A673 (cell line): ENCODE measurements around the gene TRPC4AP. TPM values are rescaled to one million over a fixed set of nuclear protein-coding genes. Genes with fewer than 3 reads are reported as not detected.

Experiments used
- BruUV-seq: library from RNA; stranded (reverse); fragments of 400-500 nt; replicated peaks from 2 replicates; lab custom pipeline; 2021; lab: Mats Ljungman, UMichigan
- CTCF ChIA-PET: fragments of 300-600 bp; sonication (Branson Sonifier 250); formaldehyde crosslinking; loops from one replicate; lab custom pipeline; 2022; ENCODE audit warnings: antibody characterized with exemption; lab: Charles Lee
- POLR2A ChIA-PET: fragments of 300-600 bp; sonication (Branson Sonifier 250); formaldehyde crosslinking; loops from one replicate; lab custom pipeline; 2022; ENCODE audit warnings: antibody characterized with exemption; ENCODE audit not compliant: low non-redundant PET; lab: Charles Lee
- DNase-seq: peaks from one replicate; pipeline ENCODE4 v3.0.0-alpha.2; 2015; ENCODE audit warnings: low spot score
- H3K27ac ChIP-seq: fragments of 200-600 bp; sonication (generic); 2 replicates; pipeline ENCODE4 v1.5.1; 2016; ENCODE audit warnings: mixed run types, low read depth, mild to moderate bottlenecking, mixed read lengths, antibody characterized with exemption, low read length; ENCODE audit not compliant: poor library complexity, severe bottlenecking
- H3K27me3 ChIP-seq: fragments of 200-600 bp; sonication (generic); replicated peaks from 2 replicates; pipeline ENCODE4 v1.6.1; 2017; ENCODE audit warnings: mixed run types, low read depth, mild to moderate bottlenecking, mixed read lengths, antibody characterized with exemption, low read length; ENCODE audit not compliant: insufficient read depth, poor library complexity
- H3K36me3 ChIP-seq: fragments of 200-600 bp; sonication (generic); 2 replicates; pipeline ENCODE4 v1.6.1; 2016; ENCODE audit warnings: mixed run types, mild to moderate bottlenecking, mixed read lengths, antibody characterized with exemption, low read length; ENCODE audit not compliant: insufficient read depth, poor library complexity, severe bottlenecking
- H3K4me1 ChIP-seq: fragments of 200-600 bp; sonication (generic); 2 replicates; pipeline ENCODE4 v1.6.1; 2017; ENCODE audit warnings: mixed run types, mild to moderate bottlenecking, mixed read lengths, antibody characterized with exemption, low read length; ENCODE audit not compliant: insufficient read depth, poor library complexity, severe bottlenecking
- H3K4me3 ChIP-seq: fragments of 200-600 bp; sonication (generic); 2 replicates; pipeline ENCODE4 v1.5.1; 2016; ENCODE audit warnings: low read depth, mixed run types, mild to moderate bottlenecking, mixed read lengths, low read length; ENCODE audit not compliant: poor library complexity, severe bottlenecking
- H3K9me3 ChIP-seq: fragments of 200-600 bp; sonication (generic); 2 replicates; pipeline ENCODE4 v1.6.1; 2016; ENCODE audit warnings: mixed run types, low read depth, mild to moderate bottlenecking, mixed read lengths, antibody characterized with exemption, low read length; ENCODE audit not compliant: poor library complexity, severe bottlenecking
- EZH2 ChIP-seq: fragments of 200-600 bp; sonication (generic); IDR thresholded peaks from 2 replicates; pipeline ENCODE4 v1.6.1; 2017; ENCODE audit warnings: borderline replicate concordance, low read depth, mild to moderate bottlenecking, mixed read lengths, antibody characterized with exemption, low read length; ENCODE audit not compliant: poor library complexity, severe bottlenecking
- intact Hi-C: fragments of 100-400 bp; cut with micrococcal nuclease; formaldehyde crosslinking; loops from one replicate; pipeline ENCODE4 v1.10.0; 2022; ENCODE audit not compliant: unreplicated experiment
- total RNA-seq: library from RNA; stranded (reverse); gene quantifications from 2 replicates; pipeline ENCODE4 v1.2.3, GENCODE V29; 2021
- TF ChIP-seq, protein P1 (sequence below): fragments of 300-800, 200-600 bp; sonication (generic); conservative IDR thresholded peaks from 2 replicates; pipeline ENCODE4 v1.5.1; 2017; ENCODE audit warnings: low read depth, mild to moderate bottlenecking, antibody characterized with exemption, low read length, moderate library complexity, mixed read lengths

TRPC4AP gene
- total RNA-seq, 1 experiment from 2014 or later, result 34.6 TPM

DNA sequence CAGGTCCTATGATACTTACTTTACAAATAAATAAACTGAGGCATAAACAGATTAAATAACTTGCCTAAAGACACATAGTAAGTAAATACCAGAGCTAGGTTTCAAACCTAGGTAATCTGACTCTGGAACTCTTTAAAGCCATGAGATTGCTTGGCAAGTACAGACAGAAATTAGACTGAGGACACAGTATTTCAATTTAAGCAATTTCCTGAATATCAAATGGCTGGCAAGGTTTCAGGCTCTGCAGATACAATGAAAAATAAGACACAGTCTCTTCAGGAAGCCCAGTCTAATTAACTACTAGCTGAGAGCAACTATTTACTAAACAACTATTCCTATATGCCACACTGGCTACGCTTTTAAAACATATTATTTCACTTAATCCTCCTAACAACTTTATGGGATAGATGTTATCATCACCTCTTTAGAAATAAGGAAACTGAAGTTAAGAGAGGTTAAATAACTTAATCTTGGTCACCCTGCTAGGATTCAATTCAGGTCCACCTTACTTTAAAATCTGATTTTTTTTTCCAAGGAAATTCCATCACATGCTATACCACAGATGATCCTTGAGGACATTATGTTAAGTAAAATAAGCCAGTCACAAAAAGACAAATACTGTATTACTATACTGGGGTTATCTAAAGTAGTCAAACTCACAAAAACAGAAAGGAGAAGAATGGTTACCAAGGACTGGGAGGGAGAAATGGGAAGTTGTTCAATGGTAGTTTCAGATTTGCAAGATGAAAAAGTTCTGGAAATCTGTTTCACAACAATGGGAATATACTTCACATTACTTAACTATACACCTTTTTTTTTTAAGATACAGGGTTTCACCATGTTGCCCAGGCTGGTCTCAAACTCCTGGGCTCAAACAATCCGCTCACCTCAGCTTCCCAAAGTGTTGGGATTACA lies 4.1 kb downstream of the TRPC4AP start:
- no TSS peak for BruUV-seq
- Histone ChIP-seq H3K4me1 (peaks cover 27% of the 10 kb centered on the region), H3K27me3 (no peaks in the 10 kb centered on the region), H3K9me3 (no peaks in the 10 kb centered on the region), H3K4me3 (peak overlapping the region; percentile 5), H3K27ac (peak overlapping the region; percentile 32), H3K36me3 (no peaks in the 10 kb centered on the region)
- peak; percentile 83 for DNase-seq
- CTCF ChIA-PET, result interaction anchor here (0.5 kb wide), 1 partner anchor 8 kb away, joined by 5 read pairs; no protein-coding TSS in a partner anchor
- TF ChIP-seq EZH2, result no peak
- TF ChIP-seq, protein P1, sequence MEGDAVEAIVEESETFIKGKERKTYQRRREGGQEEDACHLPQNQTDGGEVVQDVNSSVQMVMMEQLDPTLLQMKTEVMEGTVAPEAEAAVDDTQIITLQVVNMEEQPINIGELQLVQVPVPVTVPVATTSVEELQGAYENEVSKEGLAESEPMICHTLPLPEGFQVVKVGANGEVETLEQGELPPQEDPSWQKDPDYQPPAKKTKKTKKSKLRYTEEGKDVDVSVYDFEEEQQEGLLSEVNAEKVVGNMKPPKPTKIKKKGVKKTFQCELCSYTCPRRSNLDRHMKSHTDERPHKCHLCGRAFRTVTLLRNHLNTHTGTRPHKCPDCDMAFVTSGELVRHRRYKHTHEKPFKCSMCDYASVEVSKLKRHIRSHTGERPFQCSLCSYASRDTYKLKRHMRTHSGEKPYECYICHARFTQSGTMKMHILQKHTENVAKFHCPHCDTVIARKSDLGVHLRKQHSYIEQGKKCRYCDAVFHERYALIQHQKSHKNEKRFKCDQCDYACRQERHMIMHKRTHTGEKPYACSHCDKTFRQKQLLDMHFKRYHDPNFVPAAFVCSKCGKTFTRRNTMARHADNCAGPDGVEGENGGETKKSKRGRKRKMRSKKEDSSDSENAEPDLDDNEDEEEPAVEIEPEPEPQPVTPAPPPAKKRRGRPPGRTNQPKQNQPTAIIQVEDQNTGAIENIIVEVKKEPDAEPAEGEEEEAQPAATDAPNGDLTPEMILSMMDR, result no peak
- POLR2A ChIA-PET, result no interaction called here
- intact Hi-C loops, result no loop called here

DNA sequence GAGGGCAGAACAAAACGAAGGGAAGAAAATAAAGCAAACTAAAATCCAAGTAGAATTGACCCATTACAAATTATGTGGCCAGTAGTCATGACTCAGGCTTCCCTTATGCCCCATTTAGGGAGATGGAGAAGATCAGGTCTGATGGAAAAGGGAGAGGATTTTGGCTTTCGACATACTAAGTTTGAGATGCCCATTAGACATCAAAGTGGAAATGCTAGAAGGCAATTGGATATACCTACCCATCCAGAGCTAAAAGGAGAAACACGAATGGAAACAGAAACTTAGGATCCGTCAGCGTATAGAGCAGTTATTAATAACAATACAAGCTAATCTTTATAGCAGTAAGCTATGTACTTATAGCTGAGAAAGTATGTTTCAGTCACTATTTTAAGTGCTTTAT lies 4.8 kb downstream of the TRPC4AP start:
- peaks cover 20% of the 10 kb centered on the region for H3K4me1 ChIP-seq
- H3K4me3 ChIP-seq, result peak overlapping the region; percentile 5
- POLR2A ChIA-PET, result no interaction called here
- intact Hi-C loops, result no loop called here
- no peaks in the 10 kb centered on the region for H3K36me3 ChIP-seq
- H3K9me3 ChIP-seq, result no peaks in the 10 kb centered on the region
- H3K27ac ChIP-seq, result peak overlapping the region; percentile 28
- DNase-seq, result peak; percentile 11
- TF ChIP-seq, protein P1, result no peak
- TF ChIP-seq EZH2, result no peak
- CTCF ChIA-PET, result interaction anchor here (0.5 kb wide), 1 partner anchor 9 kb away, joined by 5 read pairs; no protein-coding TSS in a partner anchor
- H3K27me3 ChIP-seq, result no peaks in the 10 kb centered on the region
- BruUV-seq, result no TSS peak

DNA sequence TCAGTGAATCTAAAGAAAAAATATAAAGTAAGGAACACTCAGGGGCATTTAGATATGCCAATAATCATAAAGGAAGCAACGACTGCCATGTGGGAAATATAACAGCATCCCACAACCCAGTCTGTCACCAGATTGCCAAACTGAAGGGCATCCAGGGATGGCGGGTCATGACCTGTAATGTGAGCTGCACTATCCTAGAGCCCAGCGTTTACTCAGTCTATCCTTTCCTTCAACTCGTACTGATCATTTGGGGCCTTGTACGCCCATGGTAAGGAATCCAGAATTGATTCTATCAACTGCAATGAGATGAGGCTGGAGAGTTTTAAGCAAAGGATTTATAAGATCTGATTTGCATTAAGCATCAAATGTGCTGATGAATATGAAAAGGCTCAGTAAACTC lies 5.3 kb downstream of the TRPC4AP start:
- POLR2A ChIA-PET, result no interaction called here
- H3K4me3 ChIP-seq, result no peak overlapping the region
- CTCF ChIA-PET, result no interaction called here
- TF ChIP-seq, protein P1, result no peak
- no peak for TF ChIP-seq EZH2
- no peaks in the 10 kb centered on the region for H3K36me3 ChIP-seq
- no peak overlapping the region for H3K27ac ChIP-seq
- intact Hi-C loops, result no loop called here
- DNase-seq, result no peak
- H3K9me3 ChIP-seq, result no peaks in the 10 kb centered on the region
- BruUV-seq, result no TSS peak
- no peaks in the 10 kb centered on the region for H3K27me3 ChIP-seq
- peaks cover 20% of the 10 kb centered on the region for H3K4me1 ChIP-seq
